ENCODE measurements around the gene CD164. TPM values are rescaled to one million over a fixed set of nuclear protein-coding genes. Genes with fewer than 3 reads are reported as not detected.

The CD164 gene
- total RNA-seq, 4 donors from 2014 or later: 119 to 175 (median 129) TPM

DNA sequence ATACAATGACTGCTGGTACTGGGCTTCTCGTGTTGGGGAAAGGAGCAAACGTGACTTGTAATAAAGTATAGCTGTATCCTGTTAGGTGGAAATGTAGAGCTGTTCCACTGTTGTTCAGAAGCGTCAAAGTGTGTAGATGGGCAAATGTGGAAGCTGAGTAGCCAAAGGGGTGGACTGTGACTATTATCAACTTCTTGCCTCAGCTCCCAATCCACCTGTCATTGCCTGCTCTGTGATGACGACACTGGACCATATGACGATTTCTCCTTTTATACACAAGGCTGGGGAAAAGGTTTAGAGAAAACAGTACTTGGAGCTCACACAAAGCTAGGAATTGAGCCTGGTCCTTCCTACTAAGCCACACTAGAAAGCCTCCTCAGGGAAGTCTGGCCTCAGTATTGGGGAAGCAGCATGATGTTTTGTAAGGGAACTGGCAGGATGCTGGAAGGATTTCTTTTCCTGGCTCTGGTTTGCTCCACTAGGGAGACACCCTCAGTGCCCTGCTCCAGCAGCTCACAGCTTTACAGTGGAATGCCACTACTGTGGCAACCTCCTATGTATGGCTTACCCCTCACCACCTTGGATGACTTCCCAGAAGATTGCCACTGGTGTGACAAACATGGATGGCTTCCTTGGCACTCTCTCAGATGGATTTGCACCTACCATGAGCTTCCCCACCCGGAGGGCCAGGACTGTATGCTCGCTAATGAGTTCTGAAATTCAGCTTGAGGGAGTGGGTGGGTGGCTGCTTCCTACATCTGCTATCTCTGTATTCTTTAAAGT lies 20.0 kb downstream of the CD164 start:
- H3K9me3 ChIP-seq: peaks cover 0 to 4% (median 0%) of the 10 kb centered on the region in 4 donors
- H3K27ac ChIP-seq: no peak overlapping the region
- H3K4me1 ChIP-seq: peaks cover 0 to 20% (median 3%) of the 10 kb centered on the region in 4 donors
- no peak overlapping the region for H3K4me3 ChIP-seq
- no peaks in the 10 kb centered on the region for H3K27me3 ChIP-seq
- TF ChIP-seq EP300 (IDR thresholded peaks at IDR 0.05) (no peak), POLR2A (IDR thresholded peaks at IDR 0.05) (no peak)
- TF ChIP-seq, protein P1, sequence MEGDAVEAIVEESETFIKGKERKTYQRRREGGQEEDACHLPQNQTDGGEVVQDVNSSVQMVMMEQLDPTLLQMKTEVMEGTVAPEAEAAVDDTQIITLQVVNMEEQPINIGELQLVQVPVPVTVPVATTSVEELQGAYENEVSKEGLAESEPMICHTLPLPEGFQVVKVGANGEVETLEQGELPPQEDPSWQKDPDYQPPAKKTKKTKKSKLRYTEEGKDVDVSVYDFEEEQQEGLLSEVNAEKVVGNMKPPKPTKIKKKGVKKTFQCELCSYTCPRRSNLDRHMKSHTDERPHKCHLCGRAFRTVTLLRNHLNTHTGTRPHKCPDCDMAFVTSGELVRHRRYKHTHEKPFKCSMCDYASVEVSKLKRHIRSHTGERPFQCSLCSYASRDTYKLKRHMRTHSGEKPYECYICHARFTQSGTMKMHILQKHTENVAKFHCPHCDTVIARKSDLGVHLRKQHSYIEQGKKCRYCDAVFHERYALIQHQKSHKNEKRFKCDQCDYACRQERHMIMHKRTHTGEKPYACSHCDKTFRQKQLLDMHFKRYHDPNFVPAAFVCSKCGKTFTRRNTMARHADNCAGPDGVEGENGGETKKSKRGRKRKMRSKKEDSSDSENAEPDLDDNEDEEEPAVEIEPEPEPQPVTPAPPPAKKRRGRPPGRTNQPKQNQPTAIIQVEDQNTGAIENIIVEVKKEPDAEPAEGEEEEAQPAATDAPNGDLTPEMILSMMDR (IDR thresholded peaks at IDR 0.05): no peak
- 92 to 94% methylated on average over 7 of the region's 7 CpGs for WGBS, 2 donors
- no peak for DNase-seq (ENCODE audit: low spot score in 2 of 2)
- H3K36me3 ChIP-seq: peaks cover 0 to 99% (median 0%) of the 10 kb centered on the region in 3 donors

- H3K4me3 ChIP-seq: no peak overlapping the region
- H3K9me3 ChIP-seq: peaks cover 0 to 15% (median 0%) of the 10 kb centered on the region in 4 donors
- no peak overlapping the region for H3K27ac ChIP-seq
- no peak for TF ChIP-seq POLR2A (IDR thresholded peaks at IDR 0.05)
- no peak for TF ChIP-seq EP300 (IDR thresholded peaks at IDR 0.05)
- TF ChIP-seq, protein P1 (IDR thresholded peaks at IDR 0.05): no peak
- H3K36me3 ChIP-seq: peaks cover 0 to 99% (median 2%) of the 10 kb centered on the region in 3 donors
- H3K4me1 ChIP-seq: peaks cover 0 to 20% (median 3%) of the 10 kb centered on the region in 4 donors
- DNase-seq (ENCODE audit: low spot score in 2 of 2): no peak
- no peaks in the 10 kb centered on the region for H3K27me3 ChIP-seq
Measured at GRCh38 chr6:109360791-109361190, 21.5 kb downstream of the CD164 start.

DNA sequence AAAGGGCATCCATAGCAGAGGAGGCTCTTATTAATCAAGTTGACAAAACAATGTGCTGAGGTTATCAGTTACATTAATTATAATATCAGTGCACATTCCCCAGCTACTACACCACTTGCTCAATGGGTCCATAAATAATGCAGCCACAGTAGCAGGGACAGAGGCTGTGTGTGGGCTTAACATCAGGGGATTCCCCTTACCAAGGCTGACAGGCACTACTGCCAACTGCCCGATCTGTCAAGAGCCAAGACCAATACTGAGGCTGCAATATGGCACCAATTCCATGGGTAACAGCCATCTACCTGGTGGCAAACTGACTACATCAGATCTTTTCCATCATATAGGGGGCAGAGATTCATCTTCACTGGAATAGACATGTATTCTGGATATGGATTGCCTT lies 22.0 kb downstream of the CD164 start:
- H3K9me3 ChIP-seq: peaks cover 0 to 16% (median 0%) of the 10 kb centered on the region in 4 donors
- 93 to 100% methylated on average over 1 of the region's 1 CpG for WGBS, 2 donors
- no peak overlapping the region for H3K27ac ChIP-seq
- peaks cover 0 to 20% (median 3%) of the 10 kb centered on the region in 4 donors for H3K4me1 ChIP-seq
- H3K36me3 ChIP-seq: peaks cover 0 to 99% (median 4%) of the 10 kb centered on the region in 3 donors
- H3K4me3 ChIP-seq: no peak overlapping the region
- no peak for DNase-seq (ENCODE audit: low spot score in 2 of 2)
- no peaks in the 10 kb centered on the region for H3K27me3 ChIP-seq
- TF ChIP-seq, protein P1 (IDR thresholded peaks at IDR 0.05): no peak
- no peak for TF ChIP-seq POLR2A (IDR thresholded peaks at IDR 0.05)
- no peak for TF ChIP-seq EP300 (IDR thresholded peaks at IDR 0.05)

- TF ChIP-seq, protein P1 (IDR thresholded peaks at IDR 0.05): no peak
- TF ChIP-seq POLR2A (IDR thresholded peaks at IDR 0.05): no peak
- TF ChIP-seq EP300 (IDR thresholded peaks at IDR 0.05): no peak
- Histone ChIP-seq H3K36me3 (peaks cover 0 to 92% (median 4%) of the 10 kb centered on the region in 3 donors), H3K27me3 (no peaks in the 10 kb centered on the region), H3K27ac (no peak overlapping the region), H3K9me3 (peaks cover 0 to 12% (median 0%) of the 10 kb centered on the region in 4 donors), H3K4me1 (peaks cover 0 to 20% (median 3%) of the 10 kb centered on the region in 4 donors), H3K4me3 (no peak overlapping the region)
- DNase-seq (ENCODE audit: low spot score in 2 of 2): no peak
- 93 to 100% methylated on average over 2 of the region's 2 CpGs for whole genome bisulfite sequencing, 2 donors
Measured at GRCh38 chr6:109359248-109359647, 23.0 kb downstream of the CD164 start.

GRCh38 chr6:109358204-109358603 lies 24.1 kb downstream of the CD164 start:
- Histone ChIP-seq H3K27ac (no peak overlapping the region), H3K27me3 (no peaks in the 10 kb centered on the region), H3K4me3 (no peak overlapping the region), H3K36me3 (peaks cover 0 to 92% (median 4%) of the 10 kb centered on the region in 3 donors), H3K9me3 (peaks cover 0 to 12% (median 0%) of the 10 kb centered on the region in 4 donors), H3K4me1 (peaks cover 0 to 20% (median 3%) of the 10 kb centered on the region in 4 donors)
- TF ChIP-seq, protein P1 (IDR thresholded peaks at IDR 0.05): no peak
- no peak for TF ChIP-seq POLR2A (IDR thresholded peaks at IDR 0.05)
- TF ChIP-seq EP300 (IDR thresholded peaks at IDR 0.05): no peak
- no peak for DNase-seq (ENCODE audit: low spot score in 2 of 2)

All from tibial nerve (tissue), 4 donors.